ENCODE data around the gene SORCS2. TPM values are rescaled to one million over a fixed set of nuclear protein-coding genes. Genes with fewer than 3 reads are reported as not detected.

Gene SORCS2
- total and polyA plus RNA-seq, 2 of the 13 experiments (the other 11 are each of a cell fraction or from before 2014, with no cell fraction given) = 0.82 to 1.0 TPM

- FAIRE-seq (no peak), ATAC-seq (no peak), DNase-seq (ENCODE audit: low spot score) (no peak)
- Histone ChIP-seq H4K20me1 (ENCODE audit: insufficient read depth, low read length) (no peaks in the 10 kb centered on the region), H3K36me3 (replicated peaks in 1 of 2; ENCODE audit: control insufficient read depth in 1 of 2, insufficient read depth in 2 of 2, low read length in 2 of 2) (no peaks in the 10 kb centered on the region), H3K9ac (ENCODE audit: insufficient read depth, low read depth, low read length) (no peak overlapping the region), H3K27ac (ENCODE audit: extremely low read length, insufficient read depth, low read length) (no peak overlapping the region), H3K9me3 (ENCODE audit: low read length) (no peaks in the 10 kb centered on the region), H3K4me2 (ENCODE audit: low read depth, low read length) (no peak overlapping the region), H3K4me3 (replicated peaks in 1 of 3; ENCODE audit: insufficient read depth in 1 of 3, low read depth in 2 of 3, low read length in 3 of 3) (no peak overlapping the region), H2AFZ (ENCODE audit: low read length) (no peak overlapping the region), H3K27me3 (ENCODE audit: control insufficient read depth in 1 of 2, insufficient read depth in 2 of 2, low read length in 2 of 2) (no peaks in the 10 kb centered on the region), H3K4me1 (ENCODE audit: insufficient read depth, low read length) (peaks cover 47% of the 10 kb centered on the region), H3K79me2 (ENCODE audit: insufficient read depth, low read length) (no peaks in the 10 kb centered on the region)
- POLR2A ChIA-PET = no interaction called here
- in situ Hi-C loops (cut with HindIII; ENCODE audit: extremely low pct_ligation_motif_present, low pct_unique_long_range_greater_than_20kb) (no loop called here), intact Hi-C loops (cut with micrococcal nuclease; ENCODE audit: unreplicated experiment) (no loop called here)
- BruUV-seq (replicated peaks) = no TSS peak
- CTCF ChIA-PET (ENCODE audit: low intra/inter-chr PET ratio, low total read pairs) = no interaction called here
- 91% methylated on average over 13 of the region's 15 CpGs for WGBS (ENCODE audit: low lambda C conversion rate)
- TF ChIP-seq ZNF879 (CRISPR knock-in tag; IDR thresholded peaks at IDR 0.05) = no peak
- no peak for TF ChIP-seq ZNF431 (CRISPR knock-in tag; IDR thresholded peaks at IDR 0.05; ENCODE audit: borderline replicate concordance, low read depth)
- TF ChIP-seq SOX6 (IDR thresholded peaks at IDR 0.05) = no peak
- no peak for TF ChIP-seq SOX6 (CRISPR knock-in tag; IDR thresholded peaks at IDR 0.05)
- TF ChIP-seq ARHGAP35 (CRISPR knock-in tag; IDR thresholded peaks at IDR 0.05; ENCODE audit: borderline replicate concordance) = no peak
- no peak for TF ChIP-seq MLLT10 (CRISPR knock-in tag; IDR thresholded peaks at IDR 0.05)
- no peak for TF ChIP-seq PCBP1 (IDR thresholded peaks at IDR 0.05; ENCODE audit: borderline replicate concordance, low read depth, low read length)
- TF ChIP-seq HHEX (CRISPR knock-in tag; IDR thresholded peaks at IDR 0.05) = no peak
- TF ChIP-seq KDM5B (CRISPR knock-in tag; IDR thresholded peaks at IDR 0.05; ENCODE audit: borderline replicate concordance) = no peak
- TF ChIP-seq HNRNPUL1 (IDR thresholded peaks at IDR 0.05; ENCODE audit: low read depth, low read length) = no peak
- TF ChIP-seq ATF6 (CRISPR knock-in tag; conservative IDR thresholded peaks at IDR 0.05) = no peak
- no peak for TF ChIP-seq ZFP41 (CRISPR knock-in tag; IDR thresholded peaks at IDR 0.05; ENCODE audit: borderline replicate concordance)
- no peak for TF ChIP-seq ZBTB49 (CRISPR knock-in tag; IDR thresholded peaks at IDR 0.05; ENCODE audit: borderline replicate concordance)
- TF ChIP-seq HNF4G (IDR thresholded peaks at IDR 0.05; ENCODE audit: borderline replicate concordance, low read depth, low read length) = no peak
- TF ChIP-seq HNF4G (CRISPR knock-in tag; IDR thresholded peaks at IDR 0.05; ENCODE audit: borderline replicate concordance, low read depth) = no peak
- TF ChIP-seq ZBTB43 (CRISPR knock-in tag; conservative IDR thresholded peaks at IDR 0.05) = no peak
- no peak for TF ChIP-seq ZNF766 (CRISPR knock-in tag; IDR thresholded peaks at IDR 0.05; ENCODE audit: borderline replicate concordance)
- TF ChIP-seq SALL2 (CRISPR knock-in tag; IDR thresholded peaks at IDR 0.05) = no peak
- no peak for TF ChIP-seq AGO2 (optimal IDR thresholded peaks at IDR 0.05; ENCODE audit: low read depth, low read length)
- no peak for TF ChIP-seq ZNF441 (CRISPR knock-in tag; IDR thresholded peaks at IDR 0.05; ENCODE audit: borderline replicate concordance)
- no peak for TF ChIP-seq ZNF746 (CRISPR knock-in tag; IDR thresholded peaks at IDR 0.05)
These were observed 561.7 kb downstream of the SORCS2 start for GRCh38 chr4:7753931-7754465.
